ENCODE results near the gene DLG2.
"Not testable (repeated sequence)": the region's sequence is repeated elsewhere in the genome, so short reads cannot be mapped to it uniquely, and the experiment has no call there.

The DLG2 gene

GRCh38 chr11:85377901-85378300, 249.2 kb downstream of the DLG2 start:
- H3F3A ChIP-seq (ENCODE audit: control insufficient read depth, insufficient read depth), result no peaks in the 10 kb centered on the region
- H3K4me2 ChIP-seq (ENCODE audit: low read length), result no peak overlapping the region
- H3K9me3 ChIP-seq (ENCODE audit: control insufficient read depth, insufficient read depth, low read length), result peaks cover 12% of the 10 kb centered on the region; the same call in 1 of the 2 replicates
- no peaks in the 10 kb centered on the region for H4K20me1 ChIP-seq (ENCODE audit: control insufficient read depth, insufficient read depth, low read depth, low read length)
- H3K4me1 ChIP-seq (ENCODE audit: control insufficient read depth, low read length), result peaks cover 5% of the 10 kb centered on the region; the same call in 1 of the 2 replicates
- H3K9me2 ChIP-seq (replicated peaks; ENCODE audit: control insufficient read depth, low read length), result no peaks in the 10 kb centered on the region
- H3K27me3 ChIP-seq (ENCODE audit: control insufficient read depth, low read length), result no peaks in the 10 kb centered on the region
- TF ChIP-seq EZH2phosphoT487 (IDR thresholded peaks at IDR 0.05; ENCODE audit: borderline replicate concordance, low read length) (no peak), CTCF (IDR thresholded peaks at IDR 0.05; ENCODE audit: low read depth, low read length, poor library complexity, severe bottlenecking) (no peak)
- H3K36me3 ChIP-seq (ENCODE audit: control insufficient read depth, low read length), result no peaks in the 10 kb centered on the region
- no peak overlapping the region for H3K27ac ChIP-seq (ENCODE audit: low read depth, low read length)
- no peak overlapping the region for H3K4me3 ChIP-seq (ENCODE audit: low read length)
- no peaks in the 10 kb centered on the region for H3K79me2 ChIP-seq (ENCODE audit: control insufficient read depth, low read length)

- H3K4me3 ChIP-seq (ENCODE audit: low read length), result no peak overlapping the region
- H3K36me3 ChIP-seq (ENCODE audit: control insufficient read depth, low read length), result no peaks in the 10 kb centered on the region
- no peak for TF ChIP-seq CTCF (IDR thresholded peaks at IDR 0.05; ENCODE audit: low read depth, low read length, poor library complexity, severe bottlenecking)
- TF ChIP-seq EZH2phosphoT487 (IDR thresholded peaks at IDR 0.05; ENCODE audit: borderline replicate concordance, low read length), result no peak
- H3K9me3 ChIP-seq (ENCODE audit: control insufficient read depth, insufficient read depth, low read length), result no peaks in the 10 kb centered on the region
- no peaks in the 10 kb centered on the region for H3K9me2 ChIP-seq (replicated peaks; ENCODE audit: control insufficient read depth, low read length)
- no peaks in the 10 kb centered on the region for H3F3A ChIP-seq (ENCODE audit: control insufficient read depth, insufficient read depth)
- no peak overlapping the region for H3K27ac ChIP-seq (ENCODE audit: low read depth, low read length)
- H3K4me2 ChIP-seq (ENCODE audit: low read length), result no peak overlapping the region
- H4K20me1 ChIP-seq (ENCODE audit: control insufficient read depth, insufficient read depth, low read depth, low read length), result no peaks in the 10 kb centered on the region
- H3K4me1 ChIP-seq (ENCODE audit: control insufficient read depth, low read length), result no peaks in the 10 kb centered on the region
- H3K27me3 ChIP-seq (ENCODE audit: control insufficient read depth, low read length), result no peaks in the 10 kb centered on the region
- no peaks in the 10 kb centered on the region for H3K79me2 ChIP-seq (ENCODE audit: control insufficient read depth, low read length)
Measured at GRCh38 chr11:85359859-85360258, 267.3 kb downstream of the DLG2 start.

- Histone ChIP-seq H3K4me3 (ENCODE audit: low read length) (no peak overlapping the region), H3F3A (ENCODE audit: control insufficient read depth, insufficient read depth) (no peaks in the 10 kb centered on the region)
Measured at GRCh38 chr11:85355921-85356320, 271.2 kb downstream of the DLG2 start.

GRCh38 chr11:85349539-85349938, 277.6 kb downstream of the DLG2 start:
- H4K20me1 ChIP-seq (ENCODE audit: control insufficient read depth, insufficient read depth, low read depth, low read length); H3K79me2 ChIP-seq (ENCODE audit: control insufficient read depth, low read length); H3K36me3 ChIP-seq (ENCODE audit: control insufficient read depth, low read length); H3K4me2 ChIP-seq (ENCODE audit: low read length); H3F3A ChIP-seq (ENCODE audit: control insufficient read depth, insufficient read depth); H3K9me3 ChIP-seq (ENCODE audit: control insufficient read depth, insufficient read depth, low read length); H3K27ac ChIP-seq (ENCODE audit: low read depth, low read length); H3K27me3 ChIP-seq (ENCODE audit: control insufficient read depth, low read length); H3K4me3 ChIP-seq (ENCODE audit: low read length); H3K9me2 ChIP-seq (replicated peaks; ENCODE audit: control insufficient read depth, low read length): not testable (repeated sequence)
- peaks cover 16% of the 10 kb centered on the region for H3K4me1 ChIP-seq (ENCODE audit: control insufficient read depth, low read length)

More at GRCh38 chr11:85355921-85356320, 271.2 kb downstream of the DLG2 start:
- Histone ChIP-seq H3K4me2 (ENCODE audit: low read length) (no peak overlapping the region), H3K79me2 (ENCODE audit: control insufficient read depth, low read length) (no peaks in the 10 kb centered on the region), H3K36me3 (ENCODE audit: control insufficient read depth, low read length) (no peaks in the 10 kb centered on the region), H4K20me1 (ENCODE audit: control insufficient read depth, insufficient read depth, low read depth, low read length) (no peaks in the 10 kb centered on the region), H3K27ac (ENCODE audit: low read depth, low read length) (no peak overlapping the region), H3K27me3 (ENCODE audit: control insufficient read depth, low read length) (no peaks in the 10 kb centered on the region), H3K4me1 (ENCODE audit: control insufficient read depth, low read length) (peaks cover 8% of the 10 kb centered on the region), H3K9me3 (ENCODE audit: control insufficient read depth, insufficient read depth, low read length) (no peaks in the 10 kb centered on the region), H3K9me2 (replicated peaks; ENCODE audit: control insufficient read depth, low read length) (no peaks in the 10 kb centered on the region)
- no peak for TF ChIP-seq CTCF (IDR thresholded peaks at IDR 0.05; ENCODE audit: low read depth, low read length, poor library complexity, severe bottlenecking)
- no peak for TF ChIP-seq EZH2phosphoT487 (IDR thresholded peaks at IDR 0.05; ENCODE audit: borderline replicate concordance, low read length)

Data from DOHH2 (cell line).